GM18868 (cell line): ENCODE measurements around the gene SOS2.

Source experiments
- ATAC-seq: cut with Tn5 transposase; IDR thresholded peaks from one replicate; pipeline ENCODE4 v1.9.1; 2021; ENCODE audit warnings: mild to moderate bottlenecking, moderate library complexity; ENCODE audit not compliant: unreplicated experiment

SOS2 gene

DNA sequence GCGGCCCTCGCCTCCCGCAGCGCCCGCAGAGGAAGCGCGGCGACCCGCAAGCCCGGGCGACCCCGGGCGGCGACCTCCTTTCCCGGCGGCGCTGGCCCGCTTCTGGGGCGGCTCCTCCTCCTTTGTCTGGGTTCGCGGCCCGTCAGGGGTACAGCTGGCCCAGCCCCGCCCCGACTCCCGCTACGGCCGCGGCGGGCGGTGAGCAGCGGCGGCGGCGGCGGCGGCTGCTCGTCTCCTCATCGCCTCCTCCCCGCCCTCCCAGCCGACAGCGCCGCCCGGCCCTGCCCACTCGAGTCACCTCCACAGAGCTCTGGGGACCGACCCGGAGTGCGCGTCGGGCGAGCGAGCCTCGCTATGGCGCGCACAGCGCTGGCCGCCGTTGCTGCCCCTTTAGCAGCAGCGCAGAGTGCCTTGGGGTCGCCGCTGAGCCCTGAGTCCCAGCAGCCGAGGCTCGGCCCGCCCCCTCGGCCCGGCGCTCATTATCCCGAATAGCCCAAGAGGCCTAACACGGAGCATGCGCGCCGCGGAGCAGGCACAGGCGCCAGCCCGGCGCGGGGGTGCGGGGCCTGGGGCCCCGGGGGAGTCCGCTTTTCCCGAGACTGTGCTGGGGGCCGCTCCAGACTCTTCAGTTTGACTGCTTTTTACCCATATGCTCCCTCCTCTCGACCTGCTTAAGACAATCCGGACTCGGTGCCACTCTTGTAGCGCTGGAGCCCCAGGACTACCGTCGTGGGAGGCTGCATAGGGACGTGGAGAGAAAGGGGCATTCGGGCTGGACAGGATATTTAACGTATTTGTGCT, at the start of gene SOS2:
Gene SOS2, minus strand, starts transcription at position 104 of the 801 bp plus-strand sequence. CDS start 295 bp downstream, outside the sequence.
- peak; percentile 83 for ATAC-seq

DNA sequence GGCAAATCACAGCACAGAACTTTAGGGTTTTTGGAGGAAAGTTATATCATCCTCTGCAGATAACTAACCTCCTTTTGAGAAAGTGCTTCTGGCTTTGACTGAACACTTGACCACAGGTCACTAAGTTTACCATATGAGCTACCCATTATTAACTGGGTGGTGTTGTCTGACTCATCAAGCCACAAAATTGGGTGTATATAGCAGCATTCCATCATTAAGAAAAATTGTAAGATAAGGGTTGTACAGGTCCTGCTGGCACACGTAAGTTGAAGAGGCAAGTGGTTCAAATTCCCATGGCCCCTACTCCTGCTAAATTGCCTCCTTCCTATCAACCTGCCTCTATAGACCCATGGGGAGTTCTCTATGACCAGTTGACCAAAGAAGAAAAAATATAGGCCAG, 41.1 kb upstream of the SOS2 start:
- no peak for ATAC-seq

DNA sequence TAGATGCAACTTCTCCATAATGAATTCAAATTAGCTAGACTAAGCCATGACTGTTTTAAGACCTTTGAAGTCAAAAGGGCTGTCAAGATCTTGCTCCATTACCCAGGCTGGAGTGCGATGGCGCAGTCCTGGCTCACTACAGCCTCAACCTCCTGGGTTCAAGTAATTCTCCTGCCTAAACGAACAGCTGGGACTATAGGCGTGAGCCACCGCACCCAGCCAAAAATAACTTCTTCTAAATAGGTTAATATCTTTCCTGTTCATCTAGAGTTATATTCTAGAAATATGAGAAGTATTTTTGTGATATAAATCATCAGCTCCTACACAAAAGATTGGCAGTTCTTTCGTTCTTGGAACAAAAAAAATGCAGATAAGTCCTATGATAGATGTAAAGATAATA, 39.6 kb upstream of the SOS2 start:
- no peak for ATAC-seq

DNA sequence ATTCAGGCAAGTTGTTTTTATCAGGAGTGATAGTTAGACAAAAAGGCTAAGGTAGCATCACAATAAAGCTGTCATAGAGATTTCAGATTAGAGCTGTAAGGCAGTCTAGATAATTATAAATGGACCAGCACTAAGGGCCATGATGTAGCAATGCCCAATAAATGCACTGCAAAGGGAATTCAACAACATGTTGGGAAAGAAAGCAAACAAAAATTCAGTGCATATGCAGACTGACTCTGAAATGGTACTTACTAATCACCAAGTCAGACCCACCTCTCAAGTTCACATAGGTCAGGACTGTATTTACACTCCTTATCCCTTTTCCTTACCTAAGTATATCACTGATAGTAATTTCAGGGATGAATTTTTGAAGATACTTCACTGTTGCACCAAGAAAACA, 33.7 kb upstream of the SOS2 start:
- no peak for ATAC-seq

DNA sequence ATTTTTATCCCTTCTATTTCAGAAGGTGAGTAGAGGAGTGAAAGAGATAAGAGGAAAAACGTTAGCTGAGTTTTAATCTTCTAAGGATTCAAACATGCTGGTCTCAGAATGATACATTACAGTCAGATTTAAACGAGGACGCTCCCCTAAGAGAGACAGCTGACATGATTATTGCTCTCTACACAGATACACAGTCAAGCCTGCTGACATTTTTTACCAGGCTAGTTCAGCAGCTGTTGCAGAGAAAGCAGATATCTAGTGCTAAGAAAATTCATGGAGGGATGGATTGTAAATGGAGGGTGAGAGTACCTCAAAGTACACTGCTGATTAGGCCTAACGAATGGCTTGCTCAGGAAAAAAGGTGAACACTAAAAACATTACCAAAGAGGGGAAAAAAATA, 31.9 kb upstream of the SOS2 start:
- no peak for ATAC-seq

DNA sequence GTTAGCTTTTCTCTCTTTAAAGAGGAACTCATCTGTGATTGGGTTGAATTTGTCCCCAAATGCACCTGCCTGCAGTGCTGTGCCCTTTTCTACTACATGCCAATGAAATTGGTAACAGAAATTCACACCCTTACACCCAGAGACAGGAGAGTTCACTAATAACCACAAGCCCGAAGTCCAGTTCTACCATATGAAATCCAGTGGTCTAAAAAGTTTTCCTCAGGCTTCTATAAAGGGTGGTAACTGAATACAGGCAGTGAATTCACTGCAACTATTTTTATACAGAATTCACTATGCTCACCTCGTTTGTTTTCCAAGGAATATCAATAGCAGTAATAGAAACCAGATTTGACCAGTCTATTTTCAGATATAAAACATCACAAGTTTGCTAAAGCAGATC, 31.5 kb upstream of the SOS2 start:
- no peak for ATAC-seq

DNA sequence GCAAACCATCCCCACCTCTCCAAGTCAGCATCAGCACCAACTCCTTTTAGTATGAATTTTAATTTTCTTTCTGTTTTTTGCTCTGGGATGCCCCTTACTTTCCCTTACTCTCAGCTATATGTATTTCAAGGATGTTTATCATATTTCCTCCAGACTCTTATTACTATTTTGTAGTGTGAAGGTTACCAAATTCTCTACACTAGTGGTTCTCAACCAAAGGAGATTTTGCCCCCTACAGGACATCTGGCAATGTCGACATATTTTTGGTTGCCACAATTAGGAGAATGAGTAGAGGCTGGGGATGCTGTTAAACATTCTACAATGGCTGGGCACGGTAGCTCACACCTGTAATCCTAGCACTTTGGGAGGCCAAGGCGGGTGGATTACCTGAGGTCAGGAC, 29.1 kb upstream of the SOS2 start:
- ATAC-seq = peak; percentile 54

DNA sequence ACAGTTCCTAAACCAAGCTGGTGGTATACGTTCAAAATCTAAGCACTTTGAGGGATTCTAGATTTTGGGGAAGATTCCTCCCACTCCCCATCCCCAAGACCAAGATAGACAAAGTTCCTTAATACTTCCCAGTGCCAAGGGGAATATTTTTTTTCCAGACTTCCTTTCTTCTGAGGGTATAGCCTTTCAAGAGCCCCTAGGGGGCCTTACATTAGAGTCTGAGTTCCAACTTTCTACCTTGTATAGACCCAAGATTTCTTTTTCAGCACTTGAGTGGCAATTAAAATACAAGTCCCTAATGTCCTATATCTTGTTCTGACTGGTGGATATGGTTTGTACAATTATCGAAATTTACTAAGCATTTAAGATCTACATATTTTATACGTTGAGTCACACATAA, 28.7 kb upstream of the SOS2 start:
- ATAC-seq = no peak

DNA sequence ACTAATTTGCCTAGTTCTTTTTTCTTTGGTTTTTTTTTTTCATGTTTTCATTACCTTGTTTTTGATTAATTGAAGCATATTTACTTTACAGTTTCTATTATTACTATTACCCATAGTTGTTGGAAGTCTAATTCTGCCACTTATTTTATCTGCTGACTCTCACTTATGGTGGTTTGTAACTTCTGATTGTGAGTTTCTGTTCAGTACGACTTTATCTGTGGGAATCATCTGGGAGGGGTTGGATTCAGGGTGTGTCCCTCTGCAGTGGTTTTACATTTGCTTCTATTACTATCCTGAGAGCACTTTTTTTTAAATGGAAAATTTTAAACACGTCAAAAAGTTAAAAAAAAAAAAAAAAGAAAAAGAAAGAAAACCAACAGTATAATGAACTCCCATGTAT, 26.4 kb upstream of the SOS2 start:
- no peak for ATAC-seq

DNA sequence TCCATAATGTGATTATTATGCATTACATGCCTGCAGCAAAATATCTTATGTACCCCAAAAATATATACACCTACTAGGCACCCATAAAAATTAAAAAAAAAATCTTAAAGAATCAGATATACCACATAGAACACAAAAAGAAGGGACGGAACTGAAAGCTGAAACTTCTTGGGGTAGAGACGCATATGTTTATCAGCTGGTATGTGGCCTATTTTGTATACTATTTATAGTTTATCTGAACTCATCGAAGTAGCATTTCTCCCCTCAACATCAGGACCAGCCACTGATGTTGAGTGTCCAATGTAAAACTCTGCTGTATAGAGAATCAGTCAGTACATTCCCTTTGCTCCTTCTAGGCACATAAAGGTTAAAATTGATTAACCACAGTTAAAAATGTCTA, 22.9 kb upstream of the SOS2 start:
- ATAC-seq = no peak

DNA sequence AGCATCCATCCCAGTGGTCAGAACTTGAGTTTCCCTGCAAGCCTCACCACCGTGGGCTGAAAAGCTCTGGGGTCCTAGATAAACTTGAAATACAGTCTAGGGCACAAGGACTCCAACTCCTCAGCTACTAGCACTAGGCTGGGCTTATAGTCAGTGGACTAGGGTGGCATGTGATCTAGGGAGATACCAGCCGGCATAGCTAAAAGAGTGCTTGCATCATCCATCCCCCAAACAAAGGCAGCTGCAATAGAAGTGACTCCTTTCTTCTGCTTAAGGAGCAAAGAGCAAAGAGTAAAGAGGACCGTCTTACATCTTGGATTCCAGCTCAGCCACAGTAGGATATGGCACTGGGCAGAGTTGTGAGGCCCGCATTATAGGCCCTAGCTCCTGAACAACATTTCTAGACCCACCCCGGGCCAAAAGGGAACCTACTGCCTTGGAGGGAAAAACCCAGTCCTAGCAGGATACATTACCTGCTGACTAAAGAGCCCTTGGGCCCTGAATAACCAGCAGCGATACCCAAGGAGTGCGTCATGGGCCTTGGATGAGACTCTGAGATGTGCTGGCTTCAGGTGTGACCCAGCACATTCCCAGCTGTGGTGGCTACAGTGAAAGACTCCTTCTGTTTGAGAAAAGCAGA, 17.9 kb upstream of the SOS2 start:
- ATAC-seq = no peak

DNA sequence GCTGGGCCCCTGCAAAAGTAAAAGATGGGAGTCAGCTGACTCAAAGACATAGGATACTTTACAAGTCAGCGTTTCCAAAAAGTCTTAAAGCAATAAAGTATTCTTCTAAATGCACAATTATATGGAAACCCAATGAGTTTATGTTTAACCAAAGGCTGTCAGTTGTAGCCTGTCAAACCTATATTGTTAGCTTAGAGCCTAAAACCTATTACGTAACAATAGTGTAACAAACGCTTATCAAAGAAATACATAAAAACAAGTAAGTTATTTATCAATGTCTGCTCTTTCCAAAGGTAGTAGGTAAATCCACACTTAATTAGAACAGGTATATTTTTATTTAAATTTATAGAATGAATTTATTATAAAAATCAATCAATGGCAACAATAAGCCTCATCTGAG, 15.9 kb upstream of the SOS2 start:
- no peak for ATAC-seq

DNA sequence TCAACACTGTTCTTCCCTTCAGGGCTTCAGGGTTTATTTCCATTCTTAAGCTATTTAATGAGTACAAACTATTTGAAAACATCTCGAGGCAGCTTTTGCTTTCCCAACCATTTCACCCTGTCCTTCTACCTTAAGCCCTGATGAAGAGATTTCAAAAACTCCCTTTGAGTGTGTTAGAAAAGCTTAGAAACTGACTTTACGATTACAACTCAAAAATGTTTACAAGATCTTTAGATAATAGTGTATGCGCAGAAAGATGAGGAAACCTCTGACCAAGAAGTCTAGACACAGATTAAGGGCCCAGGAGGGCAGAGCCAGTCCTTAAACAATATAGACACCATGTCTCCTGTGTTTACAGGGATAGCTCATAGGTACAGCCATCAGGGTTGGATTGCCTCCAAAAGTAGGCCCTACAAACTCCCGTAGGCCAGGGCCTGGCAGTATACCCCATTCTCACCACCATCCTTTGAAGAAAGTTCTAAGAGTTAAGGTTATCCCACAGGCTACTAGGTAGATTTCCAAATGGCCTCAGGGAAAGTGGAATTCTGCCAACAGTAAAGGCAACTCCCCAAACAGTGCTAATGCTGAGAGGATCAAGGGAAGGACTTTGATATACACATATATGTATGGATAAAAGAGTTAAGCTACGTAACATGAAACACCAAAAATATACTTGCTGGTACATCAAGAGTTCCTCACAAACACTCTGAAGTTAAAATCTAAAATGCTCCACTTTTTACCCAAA, 11.4 kb upstream of the SOS2 start:
- ATAC-seq = no peak

DNA sequence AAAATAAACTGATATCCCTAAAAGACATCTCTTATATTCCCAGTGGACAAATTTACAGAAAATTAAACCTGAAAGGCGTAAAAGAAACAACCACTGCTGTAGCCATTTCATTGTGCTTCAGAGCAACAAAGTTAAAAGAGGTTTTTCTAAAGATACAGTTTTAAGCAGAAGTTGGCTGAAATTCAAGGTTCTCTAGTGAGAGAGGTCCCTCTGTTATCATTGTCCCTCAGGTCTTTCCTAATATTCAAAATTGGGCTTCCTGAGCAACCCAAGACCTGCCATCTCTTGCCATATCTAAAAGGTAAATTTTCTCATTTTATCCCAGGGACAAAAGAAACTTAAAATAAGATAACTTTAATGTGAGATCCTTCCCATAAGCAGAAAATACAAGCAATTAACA, 10.7 kb upstream of the SOS2 start:
- ATAC-seq = no peak

DNA sequence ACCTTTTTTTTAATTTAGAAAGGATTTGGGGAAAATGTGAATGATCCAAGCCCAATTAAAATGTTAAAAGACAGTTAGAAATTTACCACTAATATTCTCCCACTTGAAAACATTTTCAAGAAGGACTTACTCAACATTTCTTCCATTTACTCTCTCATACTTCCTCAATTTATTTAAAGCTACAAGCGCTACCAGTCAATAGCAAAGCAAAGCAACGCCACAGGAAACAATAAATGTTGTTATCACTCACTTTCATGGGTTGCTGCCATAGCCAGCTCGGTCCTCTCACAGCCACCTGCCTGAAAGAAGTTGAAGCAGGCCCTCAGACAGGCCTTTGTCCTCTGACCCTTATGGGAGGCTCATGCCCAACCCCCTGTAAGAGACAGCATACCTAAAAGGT, 6.0 kb upstream of the SOS2 start:
- no peak for ATAC-seq

DNA sequence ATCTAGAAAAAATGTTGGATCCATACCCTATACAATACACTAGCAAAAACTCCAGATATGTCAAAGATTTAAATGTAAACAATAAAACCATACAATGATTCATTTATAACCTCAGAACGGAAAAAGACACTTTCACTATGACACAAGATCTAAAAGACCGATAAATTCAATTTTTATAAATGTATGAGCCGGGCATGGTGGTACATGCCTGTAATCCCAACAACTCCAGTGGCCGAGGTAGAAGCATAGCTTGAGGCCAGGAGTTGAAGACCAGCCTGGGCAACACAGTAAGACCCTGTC, 2.5 kb upstream of the SOS2 start:
- ATAC-seq = no peak

DNA sequence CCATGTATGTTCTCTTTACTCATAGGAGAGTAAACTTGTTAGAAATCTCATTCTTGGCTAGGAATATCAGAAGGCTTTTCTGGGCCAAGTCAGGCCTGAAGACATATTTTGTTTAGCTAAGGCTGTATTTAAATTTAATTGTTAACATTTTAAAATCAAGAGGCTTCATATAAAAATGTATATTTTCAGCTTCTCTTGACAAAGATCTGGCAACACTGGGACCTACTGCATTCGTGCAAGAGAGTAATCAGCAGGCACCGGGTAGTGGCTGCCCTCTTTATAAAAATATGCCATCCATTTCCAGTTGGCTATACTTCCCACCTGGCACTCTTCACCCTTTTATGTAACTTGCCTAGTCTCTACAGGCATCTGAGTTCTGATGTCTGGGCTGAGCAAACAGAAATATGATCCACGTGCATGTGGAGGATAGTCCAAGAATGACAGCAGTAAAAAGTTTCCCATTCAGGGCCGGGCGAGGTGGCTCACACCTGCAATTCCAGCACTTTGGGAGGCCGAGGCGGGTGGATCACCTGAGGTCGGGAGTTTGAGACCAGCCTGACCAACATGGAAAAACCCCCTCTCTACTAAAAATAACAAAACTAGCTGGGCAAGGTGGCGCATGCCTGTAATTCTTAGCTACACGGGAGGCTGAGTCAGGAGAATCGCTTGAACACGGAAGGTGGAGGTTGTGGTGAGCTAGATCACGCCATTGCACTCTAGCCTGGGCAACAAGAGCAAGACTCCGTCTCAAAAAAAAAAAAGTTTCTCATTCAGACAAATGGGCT, 2.0 kb upstream of the SOS2 start:
- ATAC-seq = no peak

DNA sequence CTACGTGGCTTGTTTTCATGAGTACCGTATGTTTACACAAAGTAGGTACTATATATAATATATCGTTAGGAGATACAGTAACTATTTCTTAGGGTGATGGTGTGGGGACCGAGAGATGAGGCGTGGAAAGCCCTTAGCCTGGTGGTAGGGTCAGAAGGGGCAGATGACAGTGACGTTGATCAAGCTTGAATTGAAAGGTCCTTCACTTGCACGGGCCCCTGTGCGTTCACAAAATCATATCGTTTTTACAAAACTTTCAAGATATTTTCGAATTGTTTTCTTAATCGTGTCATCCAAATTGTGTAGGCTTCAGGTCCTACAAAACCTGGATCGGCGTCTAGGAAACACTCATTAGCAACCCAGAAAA, 881 bp upstream of the SOS2 start:
- ATAC-seq = no peak

DNA sequence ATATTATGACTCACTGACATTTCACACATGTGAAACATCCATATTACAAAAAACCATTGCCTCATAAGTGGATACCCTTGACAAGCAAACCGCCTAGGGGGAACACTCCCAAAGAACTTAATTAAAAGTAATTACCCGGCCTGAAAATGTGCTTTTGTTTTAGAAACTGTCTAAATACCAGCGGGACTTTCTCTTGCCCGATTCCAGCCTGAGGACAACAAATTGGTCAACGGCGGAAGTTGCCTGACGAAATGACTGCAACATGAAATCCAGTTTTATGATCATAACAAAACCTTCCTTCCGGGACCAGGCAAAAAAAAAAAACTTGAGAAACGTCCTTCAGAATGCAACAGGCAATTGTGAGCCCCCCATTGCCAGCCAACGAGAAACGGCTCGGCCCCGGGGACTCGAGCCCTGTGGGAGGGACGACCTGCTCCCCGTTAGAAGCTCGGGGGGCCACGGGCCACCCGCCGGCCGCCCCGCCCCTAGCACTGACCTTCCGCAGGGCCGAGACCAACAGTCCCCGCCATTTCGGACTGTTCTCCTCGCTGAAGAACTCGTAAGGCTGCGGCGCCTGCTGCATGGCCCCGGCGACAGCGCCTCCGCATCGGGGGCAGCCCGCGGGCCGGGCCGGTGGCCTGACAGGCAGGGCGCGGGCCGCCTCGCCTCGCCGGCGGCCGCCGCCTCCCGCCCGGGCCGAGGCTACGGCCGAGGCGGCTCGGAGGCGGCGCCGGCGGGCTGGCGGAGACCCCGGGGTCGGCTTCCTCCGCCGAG, 490 bp downstream of the SOS2 start:
- ATAC-seq = peak; percentile 25

DNA sequence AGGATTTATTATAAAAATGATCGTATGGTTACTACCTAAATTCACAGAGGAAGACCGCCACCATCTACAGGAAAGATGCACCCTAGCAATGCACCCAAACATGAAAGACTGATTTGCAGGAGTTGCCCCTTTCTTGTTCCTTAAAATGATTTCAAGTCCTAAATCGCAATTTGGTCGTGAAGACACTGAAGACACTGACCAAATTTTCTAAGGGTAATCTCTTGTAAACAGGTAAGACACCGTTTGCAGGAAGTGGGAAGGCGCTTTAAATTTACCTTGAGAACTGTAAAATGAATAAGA, 1.0 kb downstream of the SOS2 start:
- peak; percentile 4 for ATAC-seq

DNA sequence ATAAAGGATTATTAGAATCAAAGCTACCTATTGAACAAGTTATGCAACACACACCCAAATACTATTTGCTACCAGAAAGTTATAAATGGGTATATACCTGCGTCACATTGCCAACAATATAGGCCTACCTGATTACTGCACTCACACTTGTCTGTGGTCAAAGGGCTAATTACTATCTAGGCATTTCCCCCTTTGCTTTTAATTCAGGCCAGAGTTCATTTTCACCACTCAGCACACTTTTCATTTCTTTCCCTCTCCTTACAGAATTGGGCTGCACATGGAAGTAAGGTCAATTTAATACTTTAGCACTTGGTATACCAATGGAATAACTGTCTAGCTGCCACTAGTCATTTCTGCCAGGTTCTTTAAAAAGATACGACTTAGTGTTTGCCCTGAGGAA, 1.7 kb downstream of the SOS2 start:
- ATAC-seq = no peak
